NCI-H2227 (cell line): ENCODE data around the gene RASGRP2.
A peak's percentile ranks its signal among the peaks of the same experiment; 100 is the strongest.

Source experiments
- DNase-seq: peaks from one replicate; lab custom pipeline; 2025; ENCODE audit not compliant: unreplicated experiment; lab: John Stamatoyannopoulos, UW

Gene RASGRP2

GRCh38 chr11:64743591-64744543 lies at the start of gene RASGRP2:
Gene RASGRP2 (minus strand): TSS chr11:64744142. CDS start chr11:64742866, 1,276 bp downstream.
- DNase-seq = peak; percentile 53

DNA sequence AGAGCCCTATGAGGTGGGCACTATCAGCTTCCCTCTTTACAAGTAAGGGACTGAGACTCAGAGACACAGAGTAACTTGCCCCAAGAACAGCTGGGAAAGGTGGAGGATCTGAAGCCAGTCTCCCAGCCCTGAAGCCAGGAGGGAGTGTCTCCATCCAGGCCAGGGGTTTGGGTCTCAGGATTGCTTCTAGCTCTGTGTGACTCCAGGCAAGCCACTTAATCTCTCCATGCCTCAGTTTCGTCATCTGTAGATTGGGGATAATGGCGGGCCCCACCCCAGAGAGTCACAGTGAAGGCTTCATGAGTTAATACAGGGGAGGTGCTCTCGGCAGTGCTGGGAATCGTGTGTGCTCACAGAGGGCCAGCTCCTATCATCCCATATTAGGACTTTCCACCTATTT lies 48.5 kb upstream of the RASGRP2 start:
- DNase-seq = no peak

DNA sequence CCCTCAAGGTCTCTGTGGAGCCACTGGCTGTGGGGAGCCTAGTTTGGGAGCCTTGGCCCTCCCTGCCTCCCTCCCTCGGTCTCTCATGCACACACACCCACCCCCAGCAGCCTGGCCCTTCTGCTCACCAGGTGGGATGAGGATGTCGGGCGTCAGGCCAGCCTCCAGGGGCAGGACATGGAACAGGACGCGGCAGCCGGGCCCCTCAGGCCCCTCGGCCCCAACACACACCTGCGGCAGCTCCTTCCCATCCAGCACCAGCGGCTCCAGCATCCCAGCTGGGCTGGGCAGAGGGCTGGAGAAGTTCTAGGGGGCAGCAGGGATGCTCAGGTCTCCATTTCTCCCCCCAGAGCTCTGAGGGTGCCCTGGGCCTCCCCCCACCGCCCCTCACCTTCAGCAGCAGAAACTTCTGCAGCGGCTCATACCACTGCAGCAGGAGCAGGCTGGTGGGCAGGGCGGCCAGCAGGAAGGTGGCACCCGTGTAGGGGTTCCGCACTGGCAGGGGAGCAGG lies 47.9 kb upstream of the RASGRP2 start:
- no peak for DNase-seq

- no peak for DNase-seq
These were observed 46.5 kb upstream of the RASGRP2 start for GRCh38 chr11:64790205-64791095.

DNA sequence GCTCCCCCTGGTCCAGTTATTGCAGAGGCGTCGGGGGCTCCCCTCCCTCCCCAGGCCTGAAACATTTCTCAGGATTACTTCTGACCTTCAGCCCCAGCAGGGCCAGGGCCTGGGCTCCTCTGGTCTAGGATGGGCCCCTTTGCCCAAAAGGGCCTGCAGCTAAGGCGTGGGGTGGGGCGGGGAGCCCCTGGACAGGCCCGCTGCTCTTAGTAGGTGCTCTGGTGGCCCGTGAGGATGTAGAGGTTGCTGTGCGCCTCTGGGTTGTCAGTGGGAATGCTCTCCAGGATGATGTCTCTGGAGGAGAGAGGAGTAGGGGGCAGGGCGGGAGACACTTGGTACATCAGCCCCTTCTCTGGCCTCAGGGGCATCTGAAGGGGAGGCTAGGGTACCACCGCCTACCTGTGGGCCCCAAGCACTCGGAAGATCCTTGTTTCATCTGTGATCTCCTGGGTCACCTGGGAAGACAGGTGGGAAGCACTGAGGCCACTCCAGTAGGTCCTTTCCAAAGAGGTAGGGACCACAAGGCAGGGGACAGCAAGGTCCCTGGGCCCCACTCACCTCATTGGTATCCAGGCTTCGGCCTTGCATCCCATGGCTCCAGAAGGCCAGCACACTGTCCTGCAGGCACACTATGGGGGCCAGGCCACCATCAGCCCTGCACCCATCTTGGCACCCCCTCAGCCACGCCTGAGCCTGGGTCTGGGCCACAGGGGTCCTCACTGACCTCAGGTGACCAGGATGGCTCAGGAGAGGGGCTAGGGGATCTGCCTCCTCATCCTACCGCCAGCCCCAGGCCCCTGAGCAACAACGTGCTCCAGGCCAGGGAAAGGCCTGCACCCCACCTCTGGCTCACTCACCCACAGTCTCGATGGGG lies 45.6 kb upstream of the RASGRP2 start:
- DNase-seq = no peak

DNA sequence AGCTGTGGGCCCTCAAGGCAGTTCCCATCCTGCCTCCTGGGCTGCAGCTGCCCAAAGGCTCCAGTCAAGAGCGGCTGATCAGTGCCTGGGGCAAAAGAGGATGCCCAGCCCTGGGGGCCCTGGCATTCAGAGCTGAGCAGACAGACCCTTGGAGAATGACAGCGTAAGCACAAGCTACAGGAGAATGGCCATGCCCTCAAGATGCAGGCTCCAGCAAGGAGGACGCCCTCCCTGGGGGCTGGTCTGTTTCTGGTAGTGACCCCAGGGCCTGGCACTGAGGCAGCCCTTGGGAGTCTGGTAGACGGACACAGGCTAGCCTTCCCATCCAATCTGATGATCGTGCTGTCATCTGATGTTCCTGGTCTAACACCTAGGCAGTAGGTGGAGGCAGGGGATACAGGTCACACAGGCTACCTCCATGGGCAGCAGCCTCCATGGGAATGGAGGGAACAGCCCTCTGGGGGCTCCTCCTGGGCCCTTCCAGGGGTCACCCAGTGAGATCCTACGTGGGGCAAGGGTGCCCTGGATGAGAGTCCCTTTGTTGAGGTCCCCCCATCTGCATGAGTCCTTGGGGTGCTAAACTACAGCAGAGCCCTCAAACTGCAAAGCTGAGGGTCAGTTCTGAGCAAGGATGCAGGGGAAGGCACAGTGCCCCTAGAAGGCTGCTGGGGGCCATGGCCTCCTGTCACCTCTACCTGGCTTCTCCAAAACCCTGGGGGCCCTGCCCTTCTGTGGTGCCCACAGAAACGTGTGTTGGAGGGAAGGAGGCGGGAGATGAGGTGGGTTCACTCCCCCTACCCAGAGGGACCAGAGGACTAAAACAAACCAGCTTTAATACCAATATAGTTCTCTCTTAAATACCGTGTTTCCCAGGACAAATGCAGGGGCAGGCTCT lies 44.6 kb upstream of the RASGRP2 start:
- DNase-seq = no peak

GRCh38 chr11:64787526-64788320 lies 43.8 kb upstream of the RASGRP2 start:
- DNase-seq = peak; percentile 34

- DNase-seq = no peak
These were observed 42.4 kb upstream of the RASGRP2 start for GRCh38 chr11:64786308-64786707.

- no peak for DNase-seq
These were observed 41.1 kb upstream of the RASGRP2 start for GRCh38 chr11:64784813-64785581.

DNA sequence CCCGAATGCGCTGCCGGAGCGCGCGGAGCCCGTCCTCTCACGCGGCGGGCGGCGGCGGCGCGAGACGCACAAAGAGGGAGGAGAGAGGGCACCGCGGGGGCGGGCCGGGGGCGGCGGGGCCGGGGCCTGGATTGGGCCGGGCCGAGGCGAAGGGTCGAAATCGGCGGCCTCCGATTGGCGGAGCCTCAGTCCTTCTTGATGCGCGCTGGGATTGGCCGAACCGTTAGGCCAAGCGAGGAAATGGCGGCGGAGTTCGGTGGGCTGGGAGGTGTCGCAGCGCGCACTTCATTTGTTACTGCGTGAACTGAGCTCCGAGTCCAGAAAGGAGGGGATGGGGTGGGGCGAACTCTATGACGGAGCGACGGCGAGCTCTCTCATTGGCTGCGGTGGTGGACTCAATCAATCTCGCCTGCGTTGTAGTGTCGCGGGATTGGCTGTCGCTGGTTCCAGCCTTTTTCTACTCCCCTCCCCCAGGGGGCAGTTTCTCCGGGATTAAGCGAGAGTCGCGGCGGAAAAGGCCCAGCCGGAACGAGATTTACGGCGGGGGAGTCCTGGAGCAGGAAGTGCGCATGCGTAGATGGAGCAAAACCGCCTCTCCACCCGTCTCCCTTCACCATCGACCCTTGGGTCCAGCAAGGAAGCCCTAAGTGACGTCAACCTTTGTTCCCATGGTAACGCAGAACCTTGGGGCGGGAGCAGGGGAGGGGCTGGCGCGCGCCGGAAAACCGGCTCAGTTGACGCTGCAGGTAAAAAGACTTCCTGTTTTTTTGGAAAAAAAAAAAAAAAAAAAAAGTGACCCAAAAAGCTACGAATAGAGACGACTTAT lies 34.7 kb upstream of the RASGRP2 start, which contains the start of gene SF1:
Gene SF1 (minus strand): TSS at position 70 of the 826 bp plus-strand sequence. CDS start 150 bp downstream, outside the sequence.
- DNase-seq = peak; percentile 100

DNA sequence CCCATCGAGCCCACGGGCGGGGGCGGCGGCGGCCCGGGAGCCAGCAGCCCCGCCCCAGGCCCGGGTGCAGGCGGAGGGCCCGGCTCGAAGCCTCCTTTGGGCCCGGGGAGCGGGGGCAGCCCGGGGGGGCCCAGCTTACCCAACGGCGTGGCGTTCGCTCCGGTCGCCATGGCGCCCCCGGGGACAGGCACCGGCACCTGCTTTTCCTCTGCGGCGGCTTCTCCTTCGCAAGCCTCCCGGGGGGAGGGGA lies 34.2 kb upstream of the RASGRP2 start:
- DNase-seq = no peak

- peak; percentile 93 for DNase-seq
These were observed 33.7 kb upstream of the RASGRP2 start for GRCh38 chr11:64777449-64778222.

GRCh38 chr11:64776875-64777274 lies 32.9 kb upstream of the RASGRP2 start:
- DNase-seq = no peak

DNA sequence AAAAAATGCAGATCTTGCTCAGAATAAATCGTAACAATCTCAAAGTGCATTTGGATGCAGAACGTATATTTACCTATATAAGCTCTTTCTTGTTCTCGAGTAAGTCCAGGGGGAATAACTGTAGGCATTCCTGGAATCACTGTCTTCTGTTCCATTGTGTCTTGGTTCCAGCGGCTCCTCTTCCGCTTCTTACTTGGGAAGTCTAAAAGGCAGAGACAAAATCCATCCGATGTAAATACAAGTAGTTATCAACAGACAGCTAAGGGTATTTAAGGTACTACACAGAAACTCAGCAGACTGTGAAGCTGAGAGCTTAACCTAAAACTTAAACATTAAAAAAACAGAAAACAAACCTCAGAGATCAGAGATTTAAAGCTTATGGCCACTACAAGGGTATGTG lies 32.5 kb upstream of the RASGRP2 start:
- DNase-seq = no peak

DNA sequence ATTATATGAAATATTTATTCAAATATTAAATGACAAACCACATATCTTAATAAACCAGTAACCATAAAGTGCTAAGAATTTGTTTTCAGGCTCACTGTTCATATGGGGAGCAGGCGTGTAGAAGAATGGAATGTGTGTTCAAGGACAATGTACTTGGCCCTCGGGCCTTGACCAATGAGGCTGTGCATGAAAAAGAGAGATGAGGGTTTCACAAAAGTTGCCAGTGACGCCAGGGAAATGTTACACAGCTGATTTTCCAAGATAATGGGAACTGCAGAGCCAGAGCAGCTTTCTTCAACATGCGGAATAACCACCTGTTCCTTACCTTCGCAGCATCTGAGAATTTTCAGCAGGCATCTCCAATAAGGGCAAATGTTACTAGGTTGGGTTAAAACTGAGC lies 30.2 kb upstream of the RASGRP2 start:
- no peak for DNase-seq

DNA sequence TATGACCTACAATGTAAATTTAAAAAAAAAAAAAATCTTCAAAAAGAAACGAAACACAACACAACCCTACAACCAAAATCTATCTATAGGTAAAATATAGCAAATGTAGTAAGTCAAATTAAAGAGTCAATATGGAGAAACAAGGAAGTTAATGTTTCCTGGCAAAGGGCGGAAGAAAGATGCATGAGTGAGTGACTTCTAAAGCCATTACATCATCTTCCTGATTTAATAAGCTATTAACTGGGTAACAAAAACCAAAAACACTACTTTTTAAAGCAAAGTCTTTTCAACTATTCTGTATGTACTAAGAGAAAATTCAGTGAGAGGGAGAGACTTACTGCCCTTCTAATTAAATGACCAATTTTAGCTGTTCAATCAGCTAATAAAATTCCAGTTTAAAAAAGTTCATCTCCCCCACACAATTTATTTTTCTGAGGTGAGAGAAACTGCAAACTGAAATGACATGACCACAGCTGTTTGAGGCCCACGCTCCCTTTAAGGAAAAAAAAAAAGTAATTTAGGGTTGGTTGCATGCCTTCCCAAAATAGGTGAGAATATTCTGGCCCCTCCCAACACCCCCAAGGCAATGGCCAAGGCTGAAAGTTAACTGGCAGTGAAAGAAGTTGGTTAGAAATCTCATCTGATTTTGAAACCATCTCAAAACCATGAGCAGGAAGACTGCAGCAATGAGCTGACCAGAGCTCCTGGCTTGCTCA lies 28.5 kb upstream of the RASGRP2 start:
- no peak for DNase-seq
